IMR-90 (cell line): ENCODE results near the gene CYB561D2. TPM values are rescaled to one million over a fixed set of nuclear protein-coding genes. Genes with fewer than 3 reads are reported as not detected.

Experiments
- ATAC-seq: fragments of 200-7000 bp; cut with Tn5 transposase; 2 replicates; pipeline ENCODE4 v1.9.1; 2020; ENCODE audit warnings: low read depth, mild to moderate bottlenecking, moderate library complexity
- BruUV-seq: library from RNA; stranded (reverse); fragments of 400-500 nt; replicated peaks from 2 replicates; lab custom pipeline; 2021; lab: Mats Ljungman, UMichigan
- CTCF ChIA-PET: fragments of 300-600 bp; formaldehyde crosslinking; extraction: SDS; loops from one replicate; lab custom pipeline; 2021; ENCODE audit warnings: antibody characterized with exemption; lab: Yijun Ruan, JAX
- POLR2A ChIA-PET: fragments of 300-600 bp; sonication (Branson Sonifier 250); formaldehyde crosslinking; loops from one replicate; lab custom pipeline; 2022; ENCODE audit warnings: antibody characterized with exemption; ENCODE audit not compliant: unreplicated experiment; lab: Charles Lee
- DNase-seq: peaks from one replicate; pipeline ENCODE4 v3.0.0; 2013
- H2AFZ ChIP-seq: replicated peaks from 2 replicates; pipeline ENCODE3; 2013; ENCODE audit warnings: low read length, mild to moderate bottlenecking; ENCODE audit not compliant: poor library complexity
- H2AK5ac ChIP-seq: 2 replicates; pipeline ENCODE4 v1.6.1; 2013; ENCODE audit warnings: low read depth, low read length, inconsistent platforms
- H2AK9ac ChIP-seq: replicated peaks from 2 replicates; pipeline ENCODE3; 2013; ENCODE audit warnings: mild to moderate bottlenecking, low read depth, low read length, moderate library complexity; ENCODE audit not compliant: poor library complexity
- H2BK120ac ChIP-seq: 2 replicates; pipeline ENCODE4 v1.6.1; 2013; ENCODE audit warnings: low read depth, low read length, inconsistent platforms
- H2BK15ac ChIP-seq: 3 replicates; pipeline ENCODE4 v1.6.1; 2013; ENCODE audit warnings: low read depth, low read length, inconsistent platforms
- H2BK20ac ChIP-seq: 2 replicates; pipeline ENCODE4 v1.6.1; 2013; ENCODE audit warnings: low read depth, mild to moderate bottlenecking, inconsistent platforms, low read length, moderate library complexity
- H2BK5ac ChIP-seq: 2 replicates; pipeline ENCODE4 v1.6.1; 2013; ENCODE audit warnings: mild to moderate bottlenecking, low read depth, low read length, inconsistent platforms; ENCODE audit not compliant: poor library complexity, severe bottlenecking
- H3K14ac ChIP-seq: replicated peaks from 2 replicates; pipeline ENCODE4 v1.6.1; 2013; ENCODE audit warnings: low read depth, low read length, inconsistent platforms
- H3K18ac ChIP-seq: 2 replicates; pipeline ENCODE4 v1.6.1; 2013; ENCODE audit warnings: low read depth, low read length, control low read depth
- H3K23ac ChIP-seq: 2 replicates; pipeline ENCODE4 v1.6.1; 2013; ENCODE audit warnings: low read depth, low read length, inconsistent platforms
- H3K27ac ChIP-seq: 2 replicates; pipeline ENCODE4 v1.5.1; 2013; ENCODE audit warnings: mild to moderate bottlenecking, control low read depth, low read length; ENCODE audit not compliant: insufficient read depth
- H3K27me3 ChIP-seq: 2 replicates; pipeline ENCODE4 v1.6.1; 2013; ENCODE audit warnings: low read length; ENCODE audit not compliant: control insufficient read depth, insufficient read depth
- H3K36me3 ChIP-seq: 2 replicates; pipeline ENCODE4 v1.6.1; 2013; ENCODE audit warnings: low read length, mixed read lengths; ENCODE audit not compliant: control insufficient read depth, insufficient read depth
- H3K4ac ChIP-seq: 2 replicates; pipeline ENCODE4 v1.6.1; 2013; ENCODE audit warnings: low read depth, low read length, inconsistent platforms
- H3K4me1 ChIP-seq: 2 replicates; pipeline ENCODE4 v1.6.1; 2013; ENCODE audit warnings: low read length, mixed read lengths; ENCODE audit not compliant: control insufficient read depth, insufficient read depth
- H3K4me2 ChIP-seq: 2 replicates; pipeline ENCODE4 v1.6.1; 2013; ENCODE audit warnings: low read depth, mild to moderate bottlenecking, control low read depth, low read length, moderate library complexity
- H3K4me3 ChIP-seq: 2 replicates; pipeline ENCODE4 v1.5.1; 2013; ENCODE audit warnings: low read depth, mild to moderate bottlenecking, control low read depth, low read length, moderate library complexity; ENCODE audit not compliant: insufficient read depth
- H3K56ac ChIP-seq: 2 replicates; pipeline ENCODE4 v1.6.1; 2013; ENCODE audit warnings: low read length, inconsistent platforms; ENCODE audit not compliant: insufficient read depth; ENCODE audit errors: extremely low read depth
- H3K79me1 ChIP-seq, 2 experiments: 2 replicates each; pipeline ENCODE4 v1.6.1; 2013; ENCODE audit warnings: low read length in 2 of 2, inconsistent platforms in 1 of 2, low read depth in 1 of 2
- H3K9ac ChIP-seq: 2 replicates; pipeline ENCODE4 v1.6.1; 2013; ENCODE audit warnings: low read depth, low read length, control low read depth
- H3K9me1 ChIP-seq: 2 replicates; pipeline ENCODE4 v1.6.1; 2013; ENCODE audit warnings: low read length, inconsistent platforms; ENCODE audit not compliant: insufficient read depth
- H3K9me3 ChIP-seq: 2 replicates; pipeline ENCODE4 v1.6.1; 2013; ENCODE audit warnings: low read length; ENCODE audit not compliant: control insufficient read depth, insufficient read depth
- H4K20me1 ChIP-seq: 2 replicates; pipeline ENCODE4 v1.6.1; 2013; ENCODE audit warnings: low read length, inconsistent platforms; ENCODE audit not compliant: insufficient read depth
- H4K5ac ChIP-seq: 2 replicates; pipeline ENCODE4 v1.6.1; 2013; ENCODE audit warnings: mild to moderate bottlenecking, low read depth, low read length, control low read depth
- H4K8ac ChIP-seq, 2 experiments: 2 replicates each; pipeline ENCODE4 v1.6.1; 2013; ENCODE audit warnings: low read depth in 2 of 2, low read length in 2 of 2, control low read depth in 1 of 2, inconsistent platforms in 1 of 2
- H4K91ac ChIP-seq: 2 replicates; pipeline ENCODE4 v1.6.1; 2013; ENCODE audit warnings: low read depth, low read length, inconsistent platforms; ENCODE audit not compliant: insufficient read depth
- BHLHE40 ChIP-seq: fragments of 150-350 bp; IDR thresholded peaks from 2 replicates; pipeline ENCODE4 v1.6.1; 2016; ENCODE audit warnings: mild to moderate bottlenecking, low read depth, low read length
- CEBPB ChIP-seq: IDR thresholded peaks from 2 replicates; pipeline ENCODE4 v1.6.1; 2012; ENCODE audit warnings: low read depth, low read length, improper control_type of control experiment
- CHD1 ChIP-seq: IDR thresholded peaks from 2 replicates; pipeline ENCODE4 v1.6.1; 2012; ENCODE audit warnings: low read depth, low read length, improper control_type of control experiment
- FOS ChIP-seq: fragments of 150-350 bp; IDR thresholded peaks from 2 replicates; pipeline ENCODE4 v1.6.1; 2016; ENCODE audit warnings: low read depth, low read length
- MAFK ChIP-seq: IDR thresholded peaks from 2 replicates; pipeline ENCODE4 v1.6.1; 2012; ENCODE audit warnings: low read depth, low read length, improper control_type of control experiment
- MAZ ChIP-seq: IDR thresholded peaks from 2 replicates; pipeline ENCODE4 v1.6.1; 2012; ENCODE audit warnings: low read depth, mild to moderate bottlenecking, low read length, improper control_type of control experiment, moderate library complexity, borderline replicate concordance
- MXI1 ChIP-seq: IDR thresholded peaks from 2 replicates; pipeline ENCODE4 v1.6.1; 2012; ENCODE audit warnings: low read depth, mild to moderate bottlenecking, low read length, moderate library complexity, borderline replicate concordance
- NFE2L2 ChIP-seq: fragments of 150-350 bp; IDR thresholded peaks from 2 replicates; pipeline ENCODE4 v1.6.1; 2016; ENCODE audit warnings: low read depth, mild to moderate bottlenecking, low read length
- POLR2A ChIP-seq: IDR thresholded peaks from 2 replicates; pipeline ENCODE4 v1.6.1; 2012; ENCODE audit warnings: mild to moderate bottlenecking, low read depth, low read length
- RAD21 ChIP-seq: IDR thresholded peaks from 2 replicates; pipeline ENCODE4 v1.6.1; 2012; ENCODE audit warnings: low read length, improper control_type of control experiment
- RCOR1 ChIP-seq: IDR thresholded peaks from 2 replicates; pipeline ENCODE4 v1.6.1; 2012; ENCODE audit warnings: mild to moderate bottlenecking, low read length, improper control_type of control experiment; ENCODE audit not compliant: insufficient replicate concordance
- RFX5 ChIP-seq: IDR thresholded peaks from 2 replicates; pipeline ENCODE4 v1.8.0; 2012; ENCODE audit warnings: low read depth, mild to moderate bottlenecking, low read length, moderate library complexity
- SMC3 ChIP-seq: fragments of 150-350 bp; IDR thresholded peaks from 2 replicates; pipeline ENCODE4 v1.6.1; 2016; ENCODE audit warnings: low read depth, mild to moderate bottlenecking, antibody characterized with exemption, low read length, moderate library complexity
- WGBS, 2 experiments: methylation state at CpG; one replicate each; pipeline versions ENCODE4 v1.1.5 to v1.1.7; 2013; ENCODE audit warnings: missing lambda C conversion rate in 2 of 2; ENCODE audit not compliant: insufficient read length in 1 of 2; ENCODE audit errors: extremely low coverage in 2 of 2; 5-methylcytosine and 5-hydroxymethylcytosine counted together
- dilution Hi-C: fragments of 300-500 bp; cut with HindIII; formaldehyde crosslinking; loops from one replicate; pipeline ENCODE4 v1.14.3; 2018; ENCODE audit warnings: low sequenced_read_pairs; ENCODE audit not compliant: unreplicated experiment
- in situ Hi-C: fragments of 300-500 bp; cut with MboI; formaldehyde crosslinking; loops from 3 replicates; pipeline ENCODE4 v1.14.3; 2019; ENCODE audit warnings: low sequenced_read_pairs, inconsistent platforms, mixed read lengths
- intact Hi-C: fragments of 100-400 bp; cut with micrococcal nuclease; formaldehyde crosslinking; loops from 2 replicates; pipeline ENCODE4 v1.10.0; 2022
- polyA plus RNA-seq, 3 experiments: library from polyadenylated mRNA; depleted of rRNA; stranded (reverse); fragments of >200 nt; gene quantifications; 2 replicates each; pipeline ENCODE4 v1.2.3, GENCODE V29; 2012; ENCODE audit warnings: low replicate concordance in 1 of 3
- total RNA-seq: library from RNA; depleted of rRNA; stranded (reverse); fragments of >200 nt; gene quantifications from 2 replicates; pipeline ENCODE4 v1.2.3, GENCODE V29; 2012
- TF ChIP-seq, protein P1 (sequence below): fragments of 150-350 bp; IDR thresholded peaks from 2 replicates; pipeline ENCODE4 v1.6.1; 2016; ENCODE audit warnings: low read depth, mild to moderate bottlenecking, low read length, moderate library complexity, borderline replicate concordance
- TF ChIP-seq, protein P2 (sequence below): conservative IDR thresholded peaks from 2 replicates; pipeline ENCODE4 v1.5.1; 2012; ENCODE audit warnings: mild to moderate bottlenecking, low read depth, low read length, improper control_type of control experiment
- TF ChIP-seq, protein P3 (sequence below): fragments of 150-350 bp; IDR thresholded peaks from 2 replicates; pipeline ENCODE4 v1.6.1; 2017; ENCODE audit warnings: mild to moderate bottlenecking, antibody characterized with exemption, low read length, low read depth

CYB561D2 gene
- total and polyA plus RNA-seq, 2 of the 4 experiments (the other 2 are of a cell fraction): 29.2 to 31.7 TPM

DNA sequence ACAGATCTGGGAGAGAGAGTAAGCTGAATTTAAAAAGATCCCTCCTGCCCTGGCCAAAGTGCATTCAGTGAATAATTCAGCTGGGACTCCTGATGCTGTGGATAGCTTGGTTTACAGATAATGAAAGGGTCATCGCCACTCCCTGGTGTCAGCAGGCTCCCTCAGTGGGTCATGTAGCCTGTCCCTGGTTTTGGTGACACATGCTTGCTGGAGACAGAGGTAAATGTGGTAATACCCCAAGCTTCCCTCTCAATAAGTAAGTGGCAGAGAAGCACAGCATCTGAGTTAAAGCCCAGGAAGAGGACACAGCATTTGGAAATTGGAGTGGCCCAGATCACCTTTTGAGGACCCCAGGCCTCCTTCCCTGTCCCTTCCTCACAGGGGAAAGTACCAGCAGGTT lies 6.8 kb downstream of the CYB561D2 start:
- Histone ChIP-seq H3K56ac (no peak overlapping the region), H3K36me3 (peaks cover 44% of the 10 kb centered on the region), H3K4me2 (peak overlapping the region; percentile 94), H3K23ac (peak overlapping the region; percentile 60), H2BK5ac (no peak overlapping the region), H2BK20ac (no peak overlapping the region), H3K9me1 (peaks cover 17% of the 10 kb centered on the region), H2BK120ac (no peak overlapping the region), H2AFZ (no peak overlapping the region), H4K5ac (no peak overlapping the region), H4K20me1 (peaks cover 53% of the 10 kb centered on the region), H3K4me1 (peaks cover 26% of the 10 kb centered on the region), H3K9me3 (no peaks in the 10 kb centered on the region), H3K27me3 (no peaks in the 10 kb centered on the region), H3K79me1 (peaks cover 0 to 60% of the 10 kb centered on the region in 2 experiments; a peak in 2 of 4 replicates), H2AK9ac (no peak overlapping the region), H3K14ac (no peak overlapping the region), H4K8ac (no peak overlapping the region), H3K27ac (0 out of 2 replicates have a peak overlapping the region, but pooled peaks have one; percentile 2), H2AK5ac (no peak overlapping the region; the same call in 1 of the 2 replicates), H3K4me3 (peak overlapping the region; percentile 76), H3K9ac (peak overlapping the region; percentile 94), H3K4ac (no peak overlapping the region), H2BK15ac (no peak overlapping the region), H4K91ac (no peak overlapping the region), H3K18ac (no peak overlapping the region)
- intact Hi-C loops: no loop called here
- CTCF ChIA-PET: no interaction called here
- dilution Hi-C loops: no loop called here
- no CpG with 5 or more reads among the region's 1 CpG for WGBS, 2 experiments
- in situ Hi-C loops: no loop called here
- TSS peak; percentile 31 for BruUV-seq
- ATAC-seq (no peak), DNase-seq (no peak)
- POLR2A ChIA-PET: interaction anchor here (0.6 to 1.0 kb wide), 2 partner anchors 119 to 211 kb away, joined by 3 read pairs; partner anchors contain the start of gene HEMK1
- TF ChIP-seq MXI1: no peak
- TF ChIP-seq, protein P1, sequence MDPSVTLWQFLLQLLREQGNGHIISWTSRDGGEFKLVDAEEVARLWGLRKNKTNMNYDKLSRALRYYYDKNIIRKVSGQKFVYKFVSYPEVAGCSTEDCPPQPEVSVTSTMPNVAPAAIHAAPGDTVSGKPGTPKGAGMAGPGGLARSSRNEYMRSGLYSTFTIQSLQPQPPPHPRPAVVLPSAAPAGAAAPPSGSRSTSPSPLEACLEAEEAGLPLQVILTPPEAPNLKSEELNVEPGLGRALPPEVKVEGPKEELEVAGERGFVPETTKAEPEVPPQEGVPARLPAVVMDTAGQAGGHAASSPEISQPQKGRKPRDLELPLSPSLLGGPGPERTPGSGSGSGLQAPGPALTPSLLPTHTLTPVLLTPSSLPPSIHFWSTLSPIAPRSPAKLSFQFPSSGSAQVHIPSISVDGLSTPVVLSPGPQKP: no peak
- no peak for TF ChIP-seq MAZ
- TF ChIP-seq RCOR1: no peak
- no peak for TF ChIP-seq CHD1
- no peak for TF ChIP-seq POLR2A
- no peak for TF ChIP-seq RAD21
- no peak for TF ChIP-seq SMC3
- no peak for TF ChIP-seq MAFK
- TF ChIP-seq CEBPB: no peak
- TF ChIP-seq, protein P2, sequence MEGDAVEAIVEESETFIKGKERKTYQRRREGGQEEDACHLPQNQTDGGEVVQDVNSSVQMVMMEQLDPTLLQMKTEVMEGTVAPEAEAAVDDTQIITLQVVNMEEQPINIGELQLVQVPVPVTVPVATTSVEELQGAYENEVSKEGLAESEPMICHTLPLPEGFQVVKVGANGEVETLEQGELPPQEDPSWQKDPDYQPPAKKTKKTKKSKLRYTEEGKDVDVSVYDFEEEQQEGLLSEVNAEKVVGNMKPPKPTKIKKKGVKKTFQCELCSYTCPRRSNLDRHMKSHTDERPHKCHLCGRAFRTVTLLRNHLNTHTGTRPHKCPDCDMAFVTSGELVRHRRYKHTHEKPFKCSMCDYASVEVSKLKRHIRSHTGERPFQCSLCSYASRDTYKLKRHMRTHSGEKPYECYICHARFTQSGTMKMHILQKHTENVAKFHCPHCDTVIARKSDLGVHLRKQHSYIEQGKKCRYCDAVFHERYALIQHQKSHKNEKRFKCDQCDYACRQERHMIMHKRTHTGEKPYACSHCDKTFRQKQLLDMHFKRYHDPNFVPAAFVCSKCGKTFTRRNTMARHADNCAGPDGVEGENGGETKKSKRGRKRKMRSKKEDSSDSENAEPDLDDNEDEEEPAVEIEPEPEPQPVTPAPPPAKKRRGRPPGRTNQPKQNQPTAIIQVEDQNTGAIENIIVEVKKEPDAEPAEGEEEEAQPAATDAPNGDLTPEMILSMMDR: no peak
- TF ChIP-seq NFE2L2: no peak
- no peak for TF ChIP-seq RFX5
- no peak for TF ChIP-seq FOS
- TF ChIP-seq BHLHE40: no peak
- TF ChIP-seq, protein P3, sequence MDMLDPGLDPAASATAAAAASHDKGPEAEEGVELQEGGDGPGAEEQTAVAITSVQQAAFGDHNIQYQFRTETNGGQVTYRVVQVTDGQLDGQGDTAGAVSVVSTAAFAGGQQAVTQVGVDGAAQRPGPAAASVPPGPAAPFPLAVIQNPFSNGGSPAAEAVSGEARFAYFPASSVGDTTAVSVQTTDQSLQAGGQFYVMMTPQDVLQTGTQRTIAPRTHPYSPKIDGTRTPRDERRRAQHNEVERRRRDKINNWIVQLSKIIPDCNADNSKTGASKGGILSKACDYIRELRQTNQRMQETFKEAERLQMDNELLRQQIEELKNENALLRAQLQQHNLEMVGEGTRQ: no peak
